Esophagus muscularis mucosa (tissue), 4 donors: ENCODE measurements around the gene VGLL4. TPM values are rescaled to one million over a fixed set of nuclear protein-coding genes. Genes with fewer than 3 reads are reported as not detected.
A peak's percentile ranks its signal among the peaks of the same experiment; 100 is the strongest.

Source experiments
- DNase-seq: peaks from one replicate; pipeline ENCODE4 v3.0.0-alpha.2; 2017; ENCODE audit errors: extremely low spot score
- H3K27ac ChIP-seq, 4 donors: fragments of 200-600 bp; sonication (generic); replicated peaks in 1 of 4; 1 replicate in 3 of 4; 2 replicates in 1 of 4; pipeline ENCODE4 v1.5.1; 2016 to 2019; ENCODE audit warnings: mild to moderate bottlenecking in 1 of 4
- H3K27me3 ChIP-seq, 4 donors: fragments of 200-600 bp; sonication (generic); one replicate each; pipeline versions ENCODE4 v1.5.1 to v1.6.0; 2016 to 2019
- H3K36me3 ChIP-seq, 4 donors: fragments of 200-600 bp; sonication (generic); one replicate each; pipeline ENCODE4 v1.5.1; 2016 to 2019
- H3K4me1 ChIP-seq, 4 donors: fragments of 200-600 bp; sonication (generic); one replicate each; pipeline ENCODE4 v1.5.1; 2016 to 2019
- H3K4me3 ChIP-seq, 4 donors: fragments of 200-600 bp; sonication (generic); 1 replicate in 2 of 4; 2 replicates in 2 of 4; pipeline ENCODE4 v1.5.1; 2016 to 2019; ENCODE audit warnings: mild to moderate bottlenecking in 4 of 4, moderate library complexity in 1 of 4
- H3K9me3 ChIP-seq, 4 donors: fragments of 200-600 bp; sonication (generic); 1 replicate in 3 of 4; 2 replicates in 1 of 4; pipeline ENCODE4 v1.5.1; 2016 to 2019
- EP300 ChIP-seq: sonication (generic); formaldehyde crosslinking; IDR thresholded peaks from one replicate; pipeline ENCODE4 v1.6.1; 2017; ENCODE audit warnings: antibody characterized with exemption
- POLR2A ChIP-seq: fragments of 450-650 bp; IDR thresholded peaks from one replicate; pipeline ENCODE4 v1.6.1; 2017; ENCODE audit warnings: antibody characterized with exemption, moderate library complexity, mild to moderate bottlenecking, low read depth
- POLR2AphosphoS5 ChIP-seq, 2 donors: sonication (generic); formaldehyde crosslinking; IDR thresholded peaks; one replicate each; pipeline ENCODE4 v1.6.1; 2017; ENCODE audit warnings: antibody characterized with exemption in 2 of 2
- WGBS: methylation state at CpG from one replicate; pipeline ENCODE4 v1.1.5; 2018; 5-methylcytosine and 5-hydroxymethylcytosine counted together
- intact Hi-C: fragments of 100-400 bp; cut with DNase I; formaldehyde crosslinking; loops from one replicate; pipeline ENCODE4 v1.15.1; 2023
- total RNA-seq, 4 donors: library from RNA; depleted of rRNA; stranded (reverse); fragments of >200 nt; gene quantifications; one replicate each; pipeline versions ENCODE4 v1.1.0 to v1.2.1, GENCODE V29; 2016
- TF ChIP-seq, protein P1 (sequence below), 3 experiments: fragments of 200-600 bp in 2 of 3; fragments of 450-650 bp in 1 of 3; sonication (generic) in 2 of 3; IDR thresholded peaks; one replicate each; pipeline ENCODE4 v1.5.1; 2017 to 2019; ENCODE audit warnings: antibody characterized with exemption in 3 of 3, mild to moderate bottlenecking in 2 of 3, moderate library complexity in 1 of 3

The VGLL4 gene, protein sequence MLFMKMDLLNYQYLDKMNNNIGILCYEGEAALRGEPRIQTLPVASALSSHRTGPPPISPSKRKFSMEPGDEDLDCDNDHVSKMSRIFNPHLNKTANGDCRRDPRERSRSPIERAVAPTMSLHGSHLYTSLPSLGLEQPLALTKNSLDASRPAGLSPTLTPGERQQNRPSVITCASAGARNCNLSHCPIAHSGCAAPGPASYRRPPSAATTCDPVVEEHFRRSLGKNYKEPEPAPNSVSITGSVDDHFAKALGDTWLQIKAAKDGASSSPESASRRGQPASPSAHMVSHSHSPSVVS
- 100 to 1,000 TPM in 1 of 4 donors, 10 to 100 TPM in 3; 51.5 to 222 (median 80.7) TPM for total RNA-seq

DNA sequence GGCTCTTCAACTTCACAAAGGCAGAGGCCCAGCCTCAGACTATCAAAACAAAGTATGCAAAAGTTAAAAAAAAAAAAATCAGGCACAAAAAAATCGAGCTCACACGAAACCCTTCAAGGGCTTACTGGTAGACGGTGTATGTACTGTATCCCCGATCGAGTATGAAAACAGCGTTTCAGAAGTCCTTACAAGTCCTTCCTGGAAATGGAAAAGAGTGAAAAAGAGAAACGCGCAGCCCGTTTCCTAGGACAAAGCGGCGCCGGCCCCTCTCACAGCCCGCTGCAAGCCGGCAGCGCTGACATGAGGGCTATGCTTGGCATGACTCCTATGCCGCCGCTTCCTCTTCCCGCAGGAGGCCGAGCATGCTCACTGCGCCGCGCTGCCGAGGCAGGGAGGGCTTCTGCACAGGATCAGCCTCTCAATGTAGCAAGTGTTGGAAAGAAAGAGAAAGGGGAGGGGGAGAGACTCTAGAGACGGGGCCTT is at the start of gene VGLL4:
Gene VGLL4, minus strand, starts transcription at position 311 of the 483 bp plus-strand sequence. CDS start 397 bp downstream, outside the sequence.
- TF ChIP-seq EP300, result peak; percentile 47
- TF ChIP-seq POLR2A, result no peak
- peak; percentile 92 to 93 for TF ChIP-seq POLR2AphosphoS5 (IDR thresholded peaks at IDR 0.05)
- TF ChIP-seq, protein P1, sequence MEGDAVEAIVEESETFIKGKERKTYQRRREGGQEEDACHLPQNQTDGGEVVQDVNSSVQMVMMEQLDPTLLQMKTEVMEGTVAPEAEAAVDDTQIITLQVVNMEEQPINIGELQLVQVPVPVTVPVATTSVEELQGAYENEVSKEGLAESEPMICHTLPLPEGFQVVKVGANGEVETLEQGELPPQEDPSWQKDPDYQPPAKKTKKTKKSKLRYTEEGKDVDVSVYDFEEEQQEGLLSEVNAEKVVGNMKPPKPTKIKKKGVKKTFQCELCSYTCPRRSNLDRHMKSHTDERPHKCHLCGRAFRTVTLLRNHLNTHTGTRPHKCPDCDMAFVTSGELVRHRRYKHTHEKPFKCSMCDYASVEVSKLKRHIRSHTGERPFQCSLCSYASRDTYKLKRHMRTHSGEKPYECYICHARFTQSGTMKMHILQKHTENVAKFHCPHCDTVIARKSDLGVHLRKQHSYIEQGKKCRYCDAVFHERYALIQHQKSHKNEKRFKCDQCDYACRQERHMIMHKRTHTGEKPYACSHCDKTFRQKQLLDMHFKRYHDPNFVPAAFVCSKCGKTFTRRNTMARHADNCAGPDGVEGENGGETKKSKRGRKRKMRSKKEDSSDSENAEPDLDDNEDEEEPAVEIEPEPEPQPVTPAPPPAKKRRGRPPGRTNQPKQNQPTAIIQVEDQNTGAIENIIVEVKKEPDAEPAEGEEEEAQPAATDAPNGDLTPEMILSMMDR (IDR thresholded peaks at IDR 0.05), result peak in 1 of 3 experiments; percentile 32
- Histone ChIP-seq H3K36me3 (no peaks in the 10 kb centered on the region), H3K4me3 (peak within 1 kb of the TSS; percentile 57 to 72 (median 69)), H3K4me1 (peaks cover 27 to 42% (median 37%) of the 10 kb centered on the region in 4 donors), H3K27me3 (no peaks in the 10 kb centered on the region), H3K27ac (peak within 1 kb of the TSS; percentile 89 to 93 (median 92)), H3K9me3 (no peaks in the 10 kb centered on the region)
- 0% methylated on average over 22 of the region's 24 CpGs for WGBS
- peak; percentile 97 for DNase-seq
- intact Hi-C loops, result loop anchor here (2.0 to 10.0 kb wide), 3 partner anchors 43 to 169 kb away; no protein-coding TSS in a partner anchor

DNA sequence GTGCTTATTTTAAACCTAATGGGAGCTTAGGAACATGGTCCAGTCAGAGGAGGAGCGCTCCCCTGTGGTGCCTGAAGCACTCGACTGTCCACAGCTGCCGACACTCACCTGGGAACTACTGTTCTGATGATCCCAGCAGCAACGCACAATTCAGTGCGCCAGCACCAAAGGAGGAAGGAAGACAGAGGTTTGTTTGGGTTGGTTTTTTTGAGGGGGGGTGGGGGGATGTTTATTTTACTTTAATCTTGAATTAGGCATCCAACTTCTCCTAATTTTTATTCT is 48.8 kb upstream of the VGLL4 start:
- Histone ChIP-seq H3K36me3 (peaks cover 0 to 20% (median 0%) of the 10 kb centered on the region in 4 donors), H3K4me1 (peaks cover 0 to 31% (median 18%) of the 10 kb centered on the region in 4 donors), H3K9me3 (no peaks in the 10 kb centered on the region), H3K4me3 (no peak overlapping the region), H3K27me3 (no peaks in the 10 kb centered on the region), H3K27ac (no peak overlapping the region)
- intact Hi-C loops, result no loop called here
- no peak for DNase-seq
- TF ChIP-seq, protein P1 (IDR thresholded peaks at IDR 0.05), result no peak
- TF ChIP-seq POLR2AphosphoS5 (IDR thresholded peaks at IDR 0.05) (no peak), EP300 (no peak), POLR2A (no peak)
- WGBS, result 94% methylated on average over 5 of the region's 5 CpGs

DNA sequence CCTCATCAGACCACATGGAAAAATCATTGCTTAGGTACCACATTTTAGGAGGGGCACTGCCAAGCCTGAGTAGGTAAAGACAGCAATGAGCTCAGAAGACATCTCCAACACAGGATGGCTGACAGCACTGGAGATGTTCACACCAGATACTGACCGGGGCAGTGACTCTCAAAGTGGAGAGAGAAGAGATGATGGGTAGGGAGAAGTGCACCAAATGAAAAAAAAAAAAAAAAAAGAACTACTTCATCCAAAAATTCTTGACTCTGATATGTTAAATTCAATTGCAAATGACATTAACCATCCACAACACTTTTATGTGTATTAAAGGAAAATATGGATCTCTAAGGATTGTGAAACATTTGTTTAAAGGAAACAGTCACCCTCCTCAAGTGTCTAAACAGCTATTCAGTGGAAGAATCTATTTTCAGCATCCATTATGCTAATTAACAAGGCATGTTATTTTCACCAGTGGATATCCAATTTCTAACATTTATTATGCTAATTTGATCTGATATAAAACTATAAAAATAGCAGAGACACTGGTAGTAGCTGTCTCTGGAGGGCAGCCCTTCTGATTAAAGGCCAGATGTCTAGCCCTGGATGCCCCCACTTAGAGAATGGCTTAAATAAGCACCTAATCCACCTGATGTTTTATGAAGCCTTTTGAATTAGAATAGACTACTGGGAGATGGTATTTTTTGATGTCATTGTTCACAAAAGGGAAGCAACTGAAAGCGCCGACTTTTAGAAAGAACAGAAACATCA is 48.2 kb upstream of the VGLL4 start:
- 92% methylated on average over 3 of the region's 3 CpGs for WGBS

DNA sequence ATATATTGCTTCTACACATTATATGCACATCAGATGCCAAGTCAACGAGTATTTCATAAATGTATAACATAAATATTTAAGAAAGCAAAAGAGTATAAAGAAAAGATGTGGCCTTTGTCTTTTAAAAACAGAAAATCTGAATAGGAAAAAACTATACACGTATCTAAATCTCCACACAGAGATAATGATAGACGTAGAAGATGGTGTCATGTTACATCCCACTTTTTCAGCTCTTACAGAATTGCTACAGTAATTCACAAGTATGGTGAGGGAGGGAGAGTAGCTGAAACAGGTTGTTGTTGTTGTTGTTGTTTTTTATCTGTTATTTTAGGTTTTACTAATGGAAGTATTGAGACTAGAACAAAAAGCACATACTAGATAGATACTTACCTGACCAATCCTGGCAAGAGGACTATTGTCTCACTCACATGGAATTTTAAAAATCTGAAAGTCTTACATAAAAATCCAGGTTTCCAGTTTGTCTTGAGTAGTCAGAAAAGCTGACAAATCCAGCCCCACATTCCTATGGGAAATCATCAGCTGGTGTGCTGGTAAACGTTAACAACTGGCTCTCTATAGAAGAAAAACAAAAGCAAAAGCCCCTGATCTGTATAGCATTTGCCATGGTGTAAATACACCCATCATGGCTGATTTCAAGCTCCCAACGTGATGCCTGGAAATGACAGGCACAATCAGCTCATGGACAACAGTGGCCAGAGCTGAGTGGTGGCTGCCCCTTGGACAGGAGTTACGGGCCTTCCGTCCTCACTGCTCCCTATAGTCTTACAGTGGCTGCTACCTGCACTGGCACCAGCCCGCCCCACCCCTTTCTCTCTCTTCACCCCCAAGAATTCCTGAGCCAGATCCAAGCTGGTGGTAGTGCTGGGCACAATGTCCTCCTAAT is 47.4 kb upstream of the VGLL4 start:
- Histone ChIP-seq H3K27ac (no peak overlapping the region), H3K36me3 (peaks cover 0 to 14% (median 0%) of the 10 kb centered on the region in 4 donors), H3K4me1 (peaks cover 0 to 27% (median 16%) of the 10 kb centered on the region in 4 donors), H3K4me3 (no peak overlapping the region), H3K27me3 (no peaks in the 10 kb centered on the region), H3K9me3 (no peaks in the 10 kb centered on the region)
- WGBS, result 67% methylated on average over 8 of the region's 8 CpGs
- no peak for DNase-seq
- TF ChIP-seq, protein P1 (IDR thresholded peaks at IDR 0.05), result no peak
- no peak for TF ChIP-seq POLR2A
- no peak for TF ChIP-seq EP300
- intact Hi-C loops, result no loop called here

More for the DNA sequence above, 48.2 kb upstream of the VGLL4 start:
- Histone ChIP-seq H3K9me3 (no peaks in the 10 kb centered on the region), H3K36me3 (peaks cover 0 to 17% (median 0%) of the 10 kb centered on the region in 4 donors), H3K27me3 (no peaks in the 10 kb centered on the region), H3K4me1 (peaks cover 0 to 31% (median 18%) of the 10 kb centered on the region in 4 donors), H3K27ac (no peak overlapping the region), H3K4me3 (no peak overlapping the region)
- no peak for DNase-seq
- intact Hi-C loops, result no loop called here
- TF ChIP-seq EP300 (no peak), POLR2A (no peak), POLR2AphosphoS5 (IDR thresholded peaks at IDR 0.05) (no peak)
- TF ChIP-seq, protein P1 (IDR thresholded peaks at IDR 0.05), result no peak
